DND-41 (cell line): ENCODE results near the gene SPEM2.

Experiments used
- EZH2 ChIP-seq: IDR thresholded peaks from 3 replicates; pipeline ENCODE4 v1.6.1; 2012; ENCODE audit warnings: borderline replicate concordance, low read depth, mild to moderate bottlenecking, moderate library complexity, low read length, inconsistent platforms; ENCODE audit not compliant: severe bottlenecking
- TF ChIP-seq, protein P1 (sequence below): IDR thresholded peaks from 2 replicates; pipeline ENCODE4 v1.5.1; 2012; ENCODE audit warnings: borderline replicate concordance, low read length, moderate library complexity, mild to moderate bottlenecking; ENCODE audit not compliant: poor library complexity, severe bottlenecking; ENCODE audit errors: extremely low read depth

DNA sequence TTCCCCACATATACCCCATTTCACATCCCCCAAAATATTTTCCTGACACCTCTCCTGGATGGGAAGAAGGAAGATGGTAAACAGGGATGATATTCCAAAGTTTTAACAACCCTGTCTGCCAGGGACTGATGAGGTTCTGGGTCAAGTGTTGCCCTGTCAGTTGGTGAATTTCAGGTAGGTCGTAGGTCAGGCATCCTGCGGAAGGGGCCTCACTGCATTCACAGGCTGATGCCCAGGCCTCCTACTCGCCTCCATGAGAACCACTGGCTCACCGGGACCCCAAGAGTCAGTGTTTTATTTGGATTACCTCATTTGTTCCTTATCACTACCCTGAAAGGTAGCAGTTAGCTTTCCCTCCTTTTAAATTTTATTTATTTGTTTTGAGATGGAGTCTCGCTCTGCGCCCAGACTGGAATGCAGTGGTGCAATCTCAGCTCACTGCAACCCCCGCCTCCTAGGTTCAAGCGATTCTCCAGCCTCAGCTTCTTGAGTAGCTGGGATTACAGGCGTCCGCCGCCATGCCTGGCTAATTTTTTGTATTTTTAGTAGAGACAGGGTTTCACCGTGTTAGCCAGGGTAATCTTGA, 43.5 kb downstream of the SPEM2 start:
- TF ChIP-seq, protein P1, sequence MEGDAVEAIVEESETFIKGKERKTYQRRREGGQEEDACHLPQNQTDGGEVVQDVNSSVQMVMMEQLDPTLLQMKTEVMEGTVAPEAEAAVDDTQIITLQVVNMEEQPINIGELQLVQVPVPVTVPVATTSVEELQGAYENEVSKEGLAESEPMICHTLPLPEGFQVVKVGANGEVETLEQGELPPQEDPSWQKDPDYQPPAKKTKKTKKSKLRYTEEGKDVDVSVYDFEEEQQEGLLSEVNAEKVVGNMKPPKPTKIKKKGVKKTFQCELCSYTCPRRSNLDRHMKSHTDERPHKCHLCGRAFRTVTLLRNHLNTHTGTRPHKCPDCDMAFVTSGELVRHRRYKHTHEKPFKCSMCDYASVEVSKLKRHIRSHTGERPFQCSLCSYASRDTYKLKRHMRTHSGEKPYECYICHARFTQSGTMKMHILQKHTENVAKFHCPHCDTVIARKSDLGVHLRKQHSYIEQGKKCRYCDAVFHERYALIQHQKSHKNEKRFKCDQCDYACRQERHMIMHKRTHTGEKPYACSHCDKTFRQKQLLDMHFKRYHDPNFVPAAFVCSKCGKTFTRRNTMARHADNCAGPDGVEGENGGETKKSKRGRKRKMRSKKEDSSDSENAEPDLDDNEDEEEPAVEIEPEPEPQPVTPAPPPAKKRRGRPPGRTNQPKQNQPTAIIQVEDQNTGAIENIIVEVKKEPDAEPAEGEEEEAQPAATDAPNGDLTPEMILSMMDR = no peak
- no peak for TF ChIP-seq EZH2
